Raji (cell line): ENCODE measurements around the gene TEAD4.

ENCODE experiments used
- POLR2A ChIP-seq: IDR thresholded peaks from 2 replicates; pipeline ENCODE4 v1.6.1; 2011; ENCODE audit warnings: low read depth, low read length, control low read depth; ENCODE audit not compliant: insufficient read depth

The TEAD4 gene

DNA sequence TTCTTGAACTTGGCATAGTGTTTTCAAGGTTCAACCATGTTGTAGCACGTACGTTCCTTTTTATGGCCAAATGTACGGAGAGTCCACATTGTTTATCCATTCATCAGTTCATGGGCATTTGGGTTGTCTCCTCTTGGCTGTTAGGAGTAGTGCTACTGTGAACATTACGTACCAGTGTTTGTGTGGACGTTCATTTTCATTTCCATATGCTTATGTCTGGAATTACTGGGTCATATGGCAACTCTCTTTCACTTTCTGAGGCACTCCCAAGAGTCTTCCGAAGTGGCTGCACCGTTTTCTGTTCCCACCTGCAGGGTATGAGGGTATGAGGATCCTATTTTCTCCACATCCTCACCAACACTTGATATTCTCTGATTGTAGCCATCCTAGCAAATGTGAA, 68.9 kb downstream of the TEAD4 start:
- no peak for TF ChIP-seq POLR2A

DNA sequence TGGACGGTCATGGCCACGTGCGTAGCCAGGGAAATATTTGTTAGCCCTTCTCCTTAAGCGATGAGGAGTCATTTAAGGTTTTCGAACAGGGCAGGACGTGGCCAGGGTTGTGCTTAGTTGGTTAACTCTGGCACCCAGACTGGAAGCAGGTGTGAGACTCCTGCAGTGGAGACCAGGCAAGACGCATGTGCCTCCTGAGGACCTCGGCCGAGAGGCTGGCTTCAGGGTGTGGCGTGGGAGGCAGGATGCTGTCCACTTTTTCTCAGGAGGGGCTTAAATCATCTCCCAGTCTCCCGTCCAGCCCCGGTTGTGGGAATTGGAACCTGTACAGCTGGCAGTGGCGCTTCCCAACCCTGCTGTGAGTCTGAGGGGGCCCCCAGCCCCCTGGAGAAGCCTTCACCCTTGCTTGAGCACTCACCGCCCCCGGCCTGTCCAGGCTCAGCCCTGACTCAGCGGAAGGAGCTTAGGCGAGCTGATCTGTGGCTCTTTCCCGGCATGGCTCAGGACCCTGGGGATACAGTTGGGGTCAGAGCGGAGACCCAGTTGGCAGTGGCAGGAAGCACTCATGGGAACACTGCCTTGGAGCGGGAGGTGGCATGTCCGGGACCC, 71.7 kb downstream of the TEAD4 start:
- no peak for TF ChIP-seq POLR2A

DNA sequence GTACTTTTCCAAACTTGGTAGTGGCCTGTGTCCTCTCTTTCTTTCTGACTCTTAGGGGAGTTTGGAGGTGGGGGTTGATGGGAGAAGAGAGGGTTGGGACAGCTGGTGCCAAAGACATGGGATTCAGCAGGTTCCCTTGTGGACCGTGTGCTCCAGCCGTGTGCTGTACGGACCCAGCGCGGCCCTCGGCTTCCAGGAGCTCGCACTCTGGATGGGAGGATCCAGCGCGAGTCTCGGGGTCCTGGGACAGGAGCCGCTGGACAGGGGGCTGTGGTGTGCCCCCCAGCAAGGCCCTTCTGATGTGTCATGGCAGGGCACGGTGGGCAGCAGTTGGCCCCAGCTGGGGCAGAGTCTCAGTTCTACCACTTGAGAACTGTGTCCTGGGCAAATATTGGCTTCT, 73.0 kb downstream of the TEAD4 start:
- no peak for TF ChIP-seq POLR2A

DNA sequence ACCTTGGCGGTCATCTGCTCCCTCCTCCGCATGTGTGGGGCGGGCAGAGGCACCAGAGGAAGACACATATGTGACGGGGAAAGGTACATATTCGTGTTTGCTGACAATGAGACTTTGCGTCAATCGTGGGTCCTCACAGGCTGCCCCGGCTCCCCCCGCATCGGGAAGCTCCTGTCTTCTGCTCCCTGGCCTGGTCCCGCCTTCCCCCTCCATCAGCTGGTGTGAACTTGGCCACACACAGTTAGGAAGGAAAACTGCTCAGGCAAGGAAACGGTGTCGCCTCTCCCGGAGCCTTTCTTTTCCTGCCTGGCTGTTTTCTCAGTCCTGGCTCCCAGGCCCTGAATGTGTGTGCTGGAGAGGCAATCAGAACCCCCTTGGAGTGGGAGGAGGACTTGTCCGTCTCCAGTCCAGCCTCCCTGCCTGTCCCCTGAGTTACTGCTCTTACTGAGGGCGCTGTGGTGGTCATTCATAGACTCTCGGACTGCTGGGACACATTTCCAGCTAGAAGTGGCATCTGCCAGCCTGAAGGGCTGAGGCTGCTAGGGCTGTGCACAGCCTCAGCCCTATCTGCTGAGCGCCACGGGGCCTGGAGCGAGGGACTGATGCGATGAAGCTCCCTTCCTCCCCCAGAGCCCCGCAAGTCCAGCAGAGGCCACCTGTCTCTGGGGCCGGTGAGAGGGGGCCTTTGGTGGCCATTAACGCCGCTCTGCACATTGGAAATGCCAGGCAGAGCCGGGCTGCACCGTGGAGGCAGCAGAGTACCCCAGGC, 73.8 kb downstream of the TEAD4 start:
- no peak for TF ChIP-seq POLR2A

DNA sequence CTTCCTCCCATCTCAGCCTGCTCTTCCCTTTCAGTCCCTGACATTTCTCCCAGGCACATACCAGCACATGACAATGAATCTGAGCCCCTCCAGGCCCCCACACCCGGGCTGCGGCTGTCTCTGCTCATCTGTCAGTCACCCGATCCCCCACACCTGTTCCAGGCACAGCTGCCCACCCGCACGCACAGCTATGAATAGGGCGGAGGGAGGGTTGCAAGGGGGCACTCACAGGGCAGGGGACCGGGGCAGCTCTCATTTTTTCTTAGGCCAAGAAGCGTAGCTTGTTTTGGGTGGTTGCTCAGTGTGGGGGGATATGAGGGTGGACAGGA, 74.3 kb downstream of the TEAD4 start:
- TF ChIP-seq POLR2A = no peak

DNA sequence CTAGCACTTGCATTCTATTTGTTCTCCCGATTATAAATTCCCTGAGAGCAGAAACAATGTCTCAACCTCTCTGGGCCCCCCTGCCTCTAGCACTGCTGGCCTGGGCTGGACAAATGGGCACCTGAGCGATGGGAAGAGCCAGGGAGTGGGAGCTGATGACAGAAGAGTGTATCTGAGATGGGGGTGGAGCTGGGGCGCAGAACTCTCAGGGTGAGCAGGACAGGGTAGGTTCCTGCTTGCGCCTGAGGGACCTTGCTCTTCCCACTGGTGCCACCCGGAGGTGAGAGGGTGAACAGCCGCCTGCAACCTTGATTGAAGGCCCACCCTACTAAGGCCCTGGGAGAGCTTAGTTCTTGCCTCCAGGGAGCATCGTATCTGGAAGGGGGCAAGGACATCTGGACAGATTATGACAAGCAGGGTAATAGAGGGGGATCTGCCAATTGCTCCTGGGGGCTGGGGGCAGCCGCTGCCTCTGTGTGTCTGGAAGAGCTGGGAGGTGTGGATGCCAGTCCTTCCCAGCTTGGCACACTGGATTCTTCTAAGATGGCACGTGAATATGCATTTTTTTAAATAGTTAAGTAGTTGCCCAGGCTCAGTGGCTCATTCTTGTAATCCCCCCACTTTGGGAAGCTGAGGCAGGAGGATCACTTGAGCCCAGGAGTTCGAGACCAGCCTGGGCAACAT, 75.0 kb downstream of the TEAD4 start:
- TF ChIP-seq POLR2A = no peak

DNA sequence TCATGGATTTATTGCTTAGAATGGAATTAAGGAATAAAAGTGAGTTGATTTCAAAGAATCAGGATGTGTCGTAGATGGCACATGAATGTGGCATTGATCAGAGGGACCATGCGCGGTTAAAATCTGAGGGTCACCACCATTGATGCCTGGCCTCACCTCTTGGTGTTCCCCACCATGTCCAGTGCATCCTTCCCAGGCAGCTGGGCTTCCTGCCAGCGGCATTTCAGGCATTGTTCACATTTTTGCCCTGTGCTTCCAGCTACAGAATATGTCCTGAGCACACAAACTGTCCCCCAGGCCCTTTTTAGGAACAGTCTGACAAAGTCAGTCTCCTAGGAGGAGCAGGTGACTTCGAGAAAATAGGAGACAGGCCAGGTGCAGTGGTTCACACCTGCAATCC, 76.0 kb downstream of the TEAD4 start:
- TF ChIP-seq POLR2A = no peak

DNA sequence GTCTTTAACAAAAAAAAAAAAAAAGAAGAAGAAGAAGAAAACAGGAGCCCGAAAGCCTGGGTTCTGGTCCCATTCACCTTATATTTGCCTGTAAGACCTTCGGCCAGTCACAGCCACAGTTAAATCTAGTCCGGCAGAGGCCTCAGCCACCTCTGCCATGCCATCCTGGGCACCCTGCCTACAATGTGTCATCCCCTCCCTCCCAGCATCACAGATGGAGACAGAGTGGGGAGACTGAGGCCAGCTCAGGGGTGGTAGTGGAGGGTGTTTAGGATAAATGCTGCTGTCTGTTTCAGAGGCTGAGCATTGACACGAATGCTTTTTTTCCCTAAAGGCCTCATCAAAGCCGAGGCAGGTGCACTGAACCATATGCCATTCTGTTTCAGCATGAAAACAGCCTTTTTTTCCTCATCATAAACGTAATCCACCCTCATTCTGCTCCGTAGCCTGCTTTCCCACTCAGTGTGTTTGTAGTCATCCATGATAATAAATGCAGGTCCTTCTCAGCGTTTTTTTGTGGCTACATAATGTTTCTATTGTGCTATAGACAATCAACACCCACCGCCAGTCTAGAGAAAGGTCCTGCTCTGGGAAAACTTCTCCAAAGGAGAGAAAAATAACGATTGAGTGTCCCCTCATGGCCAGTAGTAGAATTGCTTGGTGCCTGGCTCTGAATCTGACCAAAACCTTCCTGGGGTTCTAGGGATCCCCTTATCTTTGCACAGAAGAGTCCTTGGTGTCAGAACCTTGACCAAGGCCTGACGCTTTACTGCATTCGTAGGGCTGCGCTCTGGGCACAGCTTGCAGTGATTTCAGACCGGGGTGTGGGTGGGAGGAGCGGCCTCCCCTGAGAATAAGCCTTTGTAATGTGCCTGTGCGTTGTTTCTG, 76.9 kb downstream of the TEAD4 start:
- no peak for TF ChIP-seq POLR2A

DNA sequence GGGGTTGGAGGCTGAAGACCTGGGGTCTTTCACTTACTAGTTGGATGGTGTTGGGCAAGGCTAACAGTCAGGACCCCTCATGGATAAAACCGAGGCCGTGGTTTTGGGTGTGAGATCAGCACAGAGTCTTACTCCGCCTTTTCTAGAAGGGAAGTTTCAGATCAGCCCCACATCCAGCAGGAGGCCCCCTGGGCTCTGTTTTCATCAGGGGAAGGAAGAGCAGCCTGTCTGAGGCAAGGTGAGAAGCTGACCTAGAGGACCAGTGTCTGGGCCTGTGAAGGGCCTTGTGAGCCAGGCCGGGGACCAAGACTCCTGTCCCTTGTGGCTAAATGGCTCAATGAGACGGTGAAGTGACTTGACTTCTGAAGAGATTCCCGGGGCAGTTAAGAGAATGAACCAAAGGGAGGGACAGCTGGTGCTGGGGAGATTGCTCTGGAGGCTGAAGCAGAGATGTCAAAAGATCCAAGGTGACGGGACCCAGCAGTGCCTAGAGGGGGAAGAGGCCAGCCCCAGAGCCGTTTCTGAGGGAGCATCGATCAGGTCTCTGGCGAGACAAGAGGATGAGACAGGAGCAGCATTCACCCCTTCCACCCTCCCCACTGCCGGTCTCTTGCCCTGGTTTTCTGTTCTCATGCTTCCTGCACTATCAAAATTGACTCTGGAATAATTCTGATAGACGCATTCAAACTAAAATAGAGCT, 77.9 kb downstream of the TEAD4 start:
- no peak for TF ChIP-seq POLR2A

DNA sequence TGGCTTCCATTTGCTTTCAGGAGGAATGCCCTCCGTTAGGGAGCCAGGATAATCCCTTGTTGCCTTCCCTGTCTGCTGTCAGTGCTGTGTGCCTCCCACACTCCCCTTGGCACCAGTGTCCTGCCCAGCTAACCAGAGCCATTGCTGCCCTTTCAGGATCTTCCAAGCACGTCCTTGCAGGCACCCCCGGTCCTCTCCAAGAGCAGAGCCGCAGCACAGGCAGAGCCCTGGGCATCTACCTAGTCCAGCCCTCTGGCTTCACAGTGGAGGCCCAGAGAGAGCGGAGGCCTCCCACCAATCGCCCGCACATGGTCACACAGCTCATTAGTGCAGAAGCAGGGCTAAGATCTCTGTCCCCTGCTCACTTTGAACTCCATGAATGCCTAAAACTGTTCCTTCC, 79.0 kb downstream of the TEAD4 start:
- TF ChIP-seq POLR2A = no peak

DNA sequence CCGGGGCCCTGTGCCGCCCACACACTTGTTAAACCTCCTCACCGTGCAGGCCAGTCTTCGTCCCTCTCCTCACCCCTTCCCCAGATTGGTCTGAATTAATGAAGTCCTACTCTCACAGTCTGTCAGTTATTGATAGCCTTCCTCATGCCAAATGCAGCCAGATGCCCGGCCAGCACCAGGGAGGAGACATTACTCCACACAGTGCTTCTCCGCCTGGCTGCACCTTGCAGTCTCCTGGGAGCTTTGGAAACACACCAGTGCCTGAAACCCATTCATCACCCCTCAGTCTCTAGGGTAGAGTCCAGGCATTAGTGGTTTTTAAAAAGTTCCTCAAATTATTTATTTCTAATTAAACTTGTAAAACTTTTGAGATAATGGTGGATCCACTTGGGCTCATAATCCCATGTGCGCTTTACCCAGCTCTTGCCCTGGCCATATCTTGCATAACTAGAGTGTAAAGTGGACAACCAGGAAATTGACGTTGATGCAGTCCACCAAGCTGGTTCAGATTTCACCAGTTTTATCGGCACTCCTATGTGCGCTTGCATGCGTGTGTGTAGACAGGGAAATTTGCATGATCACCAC, 79.8 kb downstream of the TEAD4 start:
- no peak for TF ChIP-seq POLR2A

DNA sequence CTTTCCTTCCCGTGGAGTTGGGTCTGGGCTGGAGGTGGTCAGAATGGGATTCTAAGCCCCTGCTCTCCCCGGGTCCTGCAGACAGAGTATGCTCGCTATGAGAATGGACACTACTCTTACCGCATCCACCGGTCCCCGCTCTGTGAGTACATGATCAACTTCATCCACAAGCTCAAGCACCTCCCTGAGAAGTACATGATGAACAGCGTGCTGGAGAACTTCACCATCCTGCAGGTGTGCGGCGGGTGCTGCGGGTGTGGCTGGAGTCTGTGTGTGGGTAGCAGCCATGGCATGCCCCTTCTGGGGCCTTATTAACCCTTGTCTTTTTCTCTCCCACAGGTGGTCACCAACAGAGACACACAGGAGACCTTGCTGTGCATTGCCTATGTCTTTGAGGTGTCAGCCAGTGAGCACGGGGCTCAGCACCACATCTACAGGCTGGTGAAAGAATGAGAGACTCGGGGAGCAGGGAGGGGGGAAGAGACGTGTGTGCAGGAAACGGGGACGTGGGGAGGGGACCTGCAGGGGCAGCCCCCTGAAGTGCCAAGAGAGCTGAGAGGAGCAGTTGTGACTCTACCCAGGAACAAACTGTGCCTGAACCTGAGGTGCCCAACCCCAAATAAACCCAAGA, 80.9 kb downstream of the TEAD4 start:
- no peak for TF ChIP-seq POLR2A

DNA sequence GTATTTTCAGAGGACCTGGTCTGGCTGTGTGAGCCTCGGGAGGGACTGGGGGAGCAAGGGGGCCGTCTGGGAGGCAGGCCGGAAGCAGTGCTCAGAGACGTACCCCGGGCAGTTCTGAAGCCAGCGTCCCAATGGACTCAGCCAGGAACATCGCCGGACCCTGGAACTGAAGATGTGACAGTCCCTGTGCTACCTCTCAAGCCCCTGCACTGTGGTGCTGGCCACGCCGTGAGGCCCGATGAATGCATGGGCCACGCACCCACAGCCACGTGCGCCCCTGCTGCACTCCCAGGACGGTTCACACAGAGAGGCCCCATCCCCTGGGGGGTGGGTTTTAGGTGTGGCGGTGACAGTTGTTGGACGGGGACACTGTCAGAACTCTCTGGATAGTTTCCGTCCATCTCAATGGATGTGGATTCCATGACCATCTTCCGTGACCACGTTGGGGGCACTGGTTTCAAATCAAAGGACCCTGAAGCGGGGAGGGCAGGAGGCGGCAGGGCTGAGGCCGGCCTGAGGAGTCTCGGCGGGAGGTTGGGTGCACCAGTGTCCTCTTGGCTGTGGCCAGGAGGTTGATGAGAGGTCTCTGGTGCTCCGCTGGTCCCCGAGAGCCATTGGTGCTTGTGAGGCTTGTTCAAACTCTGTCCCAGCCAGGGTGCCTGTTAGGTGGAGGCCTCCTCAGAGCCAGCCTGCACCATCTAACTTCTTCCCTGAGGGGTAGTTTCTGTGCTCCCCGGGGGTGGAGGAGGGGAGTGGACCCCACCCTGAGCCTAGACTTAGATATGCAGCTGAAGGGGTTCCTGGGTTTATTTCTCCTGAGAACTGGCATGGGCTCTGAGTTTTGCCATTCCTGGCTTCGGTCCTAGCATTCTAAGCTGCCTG, 81.7 kb downstream of the TEAD4 start:
- TF ChIP-seq POLR2A = no peak
